H1 (cell line): ENCODE measurements around the gene MTHFD1. TPM values are rescaled to one million over a fixed set of nuclear protein-coding genes. Genes with fewer than 3 reads are reported as not detected.

Source experiments
- CTCF ChIA-PET: fragments of 300-600 bp; sonication (Branson Sonifier 250); formaldehyde crosslinking; loops from one replicate; lab custom pipeline; 2021; ENCODE audit not compliant: partially characterized antibody; lab: Charles Lee
- POLR2A ChIA-PET: fragments of 300-600 bp; sonication (Branson Sonifier 250); formaldehyde crosslinking; loops from one replicate; lab custom pipeline; 2021; ENCODE audit warnings: inconsistent platforms; ENCODE audit not compliant: partially characterized antibody; lab: Charles Lee
- DNase-seq, 2 experiments: peaks; one replicate each; pipeline versions ENCODE4 v3.0.0 to v3.0.0-alpha.2; 2010 to 2022; ENCODE audit warnings: low spot score in 2 of 2, low read depth in 1 of 2, mixed read lengths in 1 of 2
- FAIRE-seq: peaks from 2 replicates; lab custom pipeline; 2011; peaks lifted over from hg19 to GRCh38; lab: Jason Lieb, UNC
- H2AFZ ChIP-seq: 2 replicates; pipeline ENCODE4 v1.8.1; 2012; ENCODE audit warnings: low read length, inconsistent platforms
- H2AK5ac ChIP-seq: 2 replicates; pipeline ENCODE4 v1.6.1; 2013; ENCODE audit warnings: low read depth, low read length
- H2BK120ac ChIP-seq: replicated peaks from 2 replicates; pipeline ENCODE3; 2013; ENCODE audit warnings: low read depth, low read length, inconsistent platforms
- H2BK12ac ChIP-seq: 2 replicates; pipeline ENCODE4 v1.6.1; 2013; ENCODE audit warnings: low read depth, low read length
- H2BK15ac ChIP-seq: 2 replicates; pipeline ENCODE4 v1.6.1; 2013; ENCODE audit warnings: low read length
- H2BK20ac ChIP-seq: 2 replicates; pipeline ENCODE4 v1.6.1; 2013; ENCODE audit warnings: low read length
- H2BK5ac ChIP-seq: 2 replicates; pipeline ENCODE4 v1.6.1; 2013; ENCODE audit warnings: low read depth, low read length
- H3K14ac ChIP-seq: 2 replicates; pipeline ENCODE4 v1.6.1; 2013; ENCODE audit warnings: inconsistent platforms; ENCODE audit not compliant: insufficient read length
- H3K18ac ChIP-seq: 2 replicates; pipeline ENCODE4 v1.6.1; 2013; ENCODE audit warnings: low read length; ENCODE audit errors: extremely low read depth
- H3K23ac ChIP-seq: 2 replicates; pipeline ENCODE4 v1.6.1; 2013; ENCODE audit warnings: inconsistent platforms; ENCODE audit not compliant: insufficient read length
- H3K23me2 ChIP-seq: 2 replicates; pipeline ENCODE4 v1.6.1; 2013; ENCODE audit warnings: low read depth, low read length
- H3K27ac ChIP-seq: 2 replicates; pipeline ENCODE4 v1.6.1; 2011; ENCODE audit warnings: low read depth, low read length, inconsistent platforms
- H3K27me3 ChIP-seq, 4 experiments: replicated peaks in 1 of 4; 1 replicate in 1 of 4; 2 replicates in 3 of 4; pipeline versions ENCODE4 v1.6.1 to v1.8.1; 2011 to 2013; ENCODE audit warnings: low read length in 3 of 4, mild to moderate bottlenecking in 3 of 4, inconsistent platforms in 2 of 4, mixed read lengths in 2 of 4, moderate library complexity in 1 of 4; ENCODE audit not compliant: control insufficient read depth in 3 of 4, insufficient read depth in 3 of 4; ENCODE audit errors: extremely low read depth in 1 of 4
- H3K36me3 ChIP-seq, 4 experiments: 2 replicates each; pipeline versions ENCODE4 v1.6.1 to v1.8.1; 2011 to 2013; ENCODE audit warnings: mild to moderate bottlenecking in 4 of 4, low read length in 3 of 4, moderate library complexity in 2 of 4, control low read depth in 1 of 4, inconsistent platforms in 1 of 4; ENCODE audit not compliant: insufficient read depth in 4 of 4, control insufficient read depth in 2 of 4
- H3K4ac ChIP-seq: replicated peaks from 2 replicates; pipeline ENCODE3; 2013; ENCODE audit warnings: low read length, low read depth, mixed read lengths, inconsistent platforms; ENCODE audit not compliant: insufficient read length
- H3K4me1 ChIP-seq, 4 experiments: replicated peaks in 1 of 4; 1 replicate in 1 of 4; 2 replicates in 3 of 4; pipeline versions ENCODE4 v1.6.1 to v1.8.1; 2011 to 2013; ENCODE audit warnings: low read length in 3 of 4, inconsistent platforms in 2 of 4, mixed read lengths in 1 of 4; ENCODE audit not compliant: insufficient read depth in 4 of 4, control insufficient read depth in 3 of 4
- H3K4me2 ChIP-seq, 2 experiments: 2 replicates each; pipeline versions ENCODE4 v1.6.1 to v1.8.1; 2011 to 2013; ENCODE audit warnings: low read depth in 2 of 2, low read length in 2 of 2, control low read depth in 1 of 2, inconsistent platforms in 1 of 2, mild to moderate bottlenecking in 1 of 2; ENCODE audit not compliant: insufficient read depth in 1 of 2
- H3K4me3 ChIP-seq, 4 experiments: fragments of 200-600, 300-600 bp in 1 of 4; sonication (generic), shearing (Covaris generic), sonication (Bioruptor Twin) in 1 of 4; 2 replicates each; pipeline versions ENCODE4 v1.5.1 to v1.8.1; 2011 to 2016; ENCODE audit warnings: low read length in 4 of 4, low read depth in 3 of 4, control low read depth in 2 of 4, inconsistent platforms in 2 of 4, mild to moderate bottlenecking in 2 of 4, mixed read lengths in 1 of 4, moderate library complexity in 1 of 4; ENCODE audit not compliant: insufficient read depth in 2 of 4; ENCODE audit errors: extremely low read depth in 1 of 4
- H3K56ac ChIP-seq: replicated peaks from 2 replicates; pipeline ENCODE3; 2013; ENCODE audit warnings: low read depth, mild to moderate bottlenecking, mixed read lengths, low read length, inconsistent platforms; ENCODE audit not compliant: insufficient read length
- H3K79me1 ChIP-seq: 2 replicates; pipeline ENCODE4 v1.6.1; 2013; ENCODE audit warnings: low read depth, low read length, control low read depth
- H3K79me2 ChIP-seq, 2 experiments: 2 replicates each; pipeline versions ENCODE4 v1.6.1 to v1.8.1; 2012 to 2013; ENCODE audit warnings: low read length in 2 of 2, mild to moderate bottlenecking in 2 of 2, inconsistent platforms in 1 of 2; ENCODE audit not compliant: insufficient read depth in 2 of 2, control insufficient read depth in 1 of 2
- H3K9ac ChIP-seq, 4 experiments: replicated peaks in 1 of 4; 1 replicate in 1 of 4; 2 replicates in 3 of 4; pipeline versions ENCODE4 v1.6.1 to v1.8.1; 2011 to 2013; ENCODE audit warnings: low read depth in 3 of 4, low read length in 3 of 4, control low read depth in 2 of 4, mild to moderate bottlenecking in 2 of 4, moderate library complexity in 2 of 4, inconsistent platforms in 1 of 4; ENCODE audit errors: extremely low read depth in 1 of 4
- H3K9me3 ChIP-seq, 2 experiments: 2 replicates each; pipeline versions ENCODE4 v1.6.1 to v1.8.1; 2012 to 2013; ENCODE audit warnings: mild to moderate bottlenecking in 2 of 2, moderate library complexity in 2 of 2, control low read depth in 1 of 2, inconsistent platforms in 1 of 2, low read depth in 1 of 2, low read length in 1 of 2, mixed read lengths in 1 of 2; ENCODE audit not compliant: insufficient read depth in 2 of 2
- H4K20me1 ChIP-seq, 2 experiments: replicated peaks in 1 of 2; 2 replicates each; pipeline versions ENCODE3 to v1.8.1; 2011 to 2013; ENCODE audit warnings: inconsistent platforms in 2 of 2, low read length in 2 of 2, mild to moderate bottlenecking in 1 of 2; ENCODE audit not compliant: insufficient read depth in 2 of 2, control insufficient read depth in 1 of 2
- H4K5ac ChIP-seq: 2 replicates; pipeline ENCODE4 v1.6.1; 2013; ENCODE audit warnings: low read length, low read depth, mixed read lengths, inconsistent platforms; ENCODE audit not compliant: insufficient read length
- H4K8ac ChIP-seq: 2 replicates; pipeline ENCODE4 v1.8.0; 2013; ENCODE audit warnings: mild to moderate bottlenecking, moderate library complexity, low read length, inconsistent platforms; ENCODE audit not compliant: insufficient read depth; ENCODE audit errors: extremely low read depth
- H4K91ac ChIP-seq: replicated peaks from 2 replicates; pipeline ENCODE3; 2013; ENCODE audit warnings: low read length, mixed read lengths, inconsistent platforms; ENCODE audit not compliant: insufficient read length
- CBX5 ChIP-seq: fragments of 300-800, 300-1000 bp; sonication (generic); IDR thresholded peaks from 2 replicates; pipeline ENCODE4 v1.7.1; 2016; ENCODE audit warnings: antibody characterized with exemption, low read length, low read depth
- WGBS, 2 experiments: shearing (Covaris generic) in 1 of 2; methylation state at CpG; one replicate each; pipeline versions ENCODE4 v1.1.6 to v1.1.7; 2013 to 2015; ENCODE audit warnings: low lambda C conversion rate in 2 of 2, mixed read lengths in 2 of 2, inconsistent platforms in 1 of 2, low coverage in 1 of 2, missing lambda C conversion rate in 1 of 2; ENCODE audit not compliant: insufficient replicate concordance in 2 of 2, insufficient coverage in 1 of 2, insufficient read length in 1 of 2; ENCODE audit errors: extremely low coverage in 1 of 2, missing lambda C conversion rate in 1 of 2; 5-methylcytosine and 5-hydroxymethylcytosine counted together
- polyA plus RNA-seq, 7 experiments: library from polyadenylated mRNA; depleted of rRNA in 3 of 7; stranded (reverse) in 5 of 7; unstranded in 2 of 7; fragments of >200 nt in 5 of 7; fragments of 200-250 nt in 2 of 7; gene quantifications; 1 replicate in 5 of 7; 2 replicates in 1 of 7; 4 replicates in 1 of 7; pipeline versions ENCODE4 v1.2.1 to v1.2.3, GENCODE V29; 2011 to 2013; ENCODE audit warnings: missing spikeins in 2 of 7, mixed read lengths in 2 of 7
- total RNA-seq: library from RNA; stranded (reverse); fragmentation: NEBNext Ultra II Directional; extraction: Animal tissue kit (Norgen Biotek cat#: 25700); gene quantifications from 2 replicates; pipeline ENCODE4 v1.2.1, GENCODE V29; 2021

MTHFD1 gene
- total and polyA plus RNA-seq, 2 of the 8 experiments (the other 6 are each of a cell fraction or from before 2014, with no cell fraction given), result 79.7 to 332 TPM

GRCh38 chr14:64401949-64402348 lies 13.8 kb downstream of the MTHFD1 start:
- CTCF ChIA-PET, result interaction anchor here (0.6 kb wide), 1 partner anchor 111 kb away, joined by 3 read pairs; no protein-coding TSS in a partner anchor
- Histone ChIP-seq H3K18ac (no peak overlapping the region), H2BK12ac (no peak overlapping the region), H3K9ac (no peak overlapping the region), H3K79me1 (no peaks in the 10 kb centered on the region), H3K56ac (no peak overlapping the region), H2AFZ (no peak overlapping the region), H3K79me2 (peaks cover 0 to 84% of the 10 kb centered on the region in 2 experiments), H4K20me1 (peaks cover 0 to 3% of the 10 kb centered on the region in 2 experiments), H3K23me2 (no peaks in the 10 kb centered on the region), H3K23ac (no peak overlapping the region), H3K4ac (no peak overlapping the region), H3K9me3 (no peaks in the 10 kb centered on the region), H4K8ac (no peak overlapping the region), H2BK20ac (no peak overlapping the region), H2BK120ac (no peak overlapping the region), H2BK15ac (no peak overlapping the region)
- WGBS, 2 experiments, result 100% methylated on average over 1 of the region's 1 CpG; no CpG with 5 or more reads in 1 of the 2 experiments
- no peak for FAIRE-seq
- no peak for TF ChIP-seq CBX5
- TF ChIP-seq, all 59 proteins: peak for 0
- POLR2A ChIA-PET, result interaction anchor here (0.8 to 2.5 kb wide), 4 partner anchors 11 to 63 kb away, joined by 3 to 7 read pairs (median 4); no protein-coding TSS in a partner anchor
- no peak for DNase-seq
- no peaks in the 10 kb centered on the region for H3K27me3 ChIP-seq
- H3K36me3 ChIP-seq, result peaks cover 5 to 36% (median 21%) of the 10 kb centered on the region in 4 experiments
- no peak overlapping the region for H4K91ac ChIP-seq
- H2BK5ac ChIP-seq, result no peak overlapping the region
- no peak overlapping the region for H3K27ac ChIP-seq
- no peaks in the 10 kb centered on the region; a peak in 1 of 7 replicates for H3K4me1 ChIP-seq
- no peak overlapping the region for H3K4me2 ChIP-seq
- H3K14ac ChIP-seq, result no peak overlapping the region
- H4K5ac ChIP-seq, result no peak overlapping the region
- no peak overlapping the region for H3K4me3 ChIP-seq
- no peak overlapping the region for H2AK5ac ChIP-seq
